Measurements from ENCODE around the gene MYCL.
"Not testable (repeated sequence)": the region's sequence is repeated elsewhere in the genome, so short reads cannot be mapped to it uniquely, and the experiment has no call there.

Gene MYCL

DNA sequence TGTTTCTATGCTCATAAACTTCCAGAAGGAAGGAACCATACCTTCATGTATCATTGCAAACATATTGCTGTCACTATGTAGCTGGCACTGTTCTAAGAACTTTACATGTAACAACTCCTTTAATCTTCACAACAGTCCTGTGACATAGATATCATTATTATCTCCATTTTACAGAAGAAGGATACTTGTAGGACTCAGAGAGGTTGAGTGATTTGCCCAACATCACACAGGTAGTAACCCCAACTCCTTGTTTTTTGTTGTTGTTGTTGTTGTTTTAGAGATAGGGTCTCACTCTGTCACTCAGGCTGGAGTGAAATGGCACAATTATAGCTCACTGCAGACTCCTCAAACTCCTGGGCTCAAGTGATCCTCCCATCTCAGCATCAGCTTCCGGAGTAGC is 10.8 kb downstream of the MYCL start:
- DNase-seq (ENCODE audit: low read depth, low spot score) = no peak

- no peak for DNase-seq (ENCODE audit: low read depth, low spot score)
These were observed 11.4 kb downstream of the MYCL start for GRCh38 chr1:39890273-39890672.

DNA sequence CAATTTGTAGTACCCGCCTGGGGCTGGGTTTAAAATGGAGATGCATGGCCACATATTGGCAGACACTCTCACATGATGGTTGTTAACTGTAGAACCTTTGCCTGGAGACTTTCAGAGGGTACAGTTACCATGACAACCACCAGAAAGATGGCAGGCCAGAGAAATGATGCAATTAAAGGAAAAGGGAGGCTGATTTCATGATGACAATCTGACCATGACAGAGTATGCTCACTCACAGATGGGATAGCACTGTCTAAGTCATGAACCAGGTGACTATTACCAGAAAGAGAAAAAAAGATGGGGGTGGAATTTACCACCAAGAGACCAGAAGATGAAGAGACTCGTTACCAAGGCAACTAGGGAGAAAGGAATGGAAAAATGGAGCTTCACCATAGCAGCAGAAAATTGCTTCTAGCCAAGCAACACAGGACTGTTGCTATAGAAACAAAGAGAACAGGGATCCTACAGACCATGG is 14.9 kb downstream of the MYCL start:
- no peak for DNase-seq (ENCODE audit: low read depth, low spot score)

- no peak for DNase-seq (ENCODE audit: low read depth, low spot score)
These were observed 16.2 kb downstream of the MYCL start for GRCh38 chr1:39885516-39885915.

- no peak for DNase-seq (ENCODE audit: low read depth, low spot score)
These were observed 19.6 kb downstream of the MYCL start for GRCh38 chr1:39882152-39882551.

- DNase-seq (ENCODE audit: low read depth, low spot score) = no peak
These were observed 23.4 kb downstream of the MYCL start for GRCh38 chr1:39877980-39878956.

DNA sequence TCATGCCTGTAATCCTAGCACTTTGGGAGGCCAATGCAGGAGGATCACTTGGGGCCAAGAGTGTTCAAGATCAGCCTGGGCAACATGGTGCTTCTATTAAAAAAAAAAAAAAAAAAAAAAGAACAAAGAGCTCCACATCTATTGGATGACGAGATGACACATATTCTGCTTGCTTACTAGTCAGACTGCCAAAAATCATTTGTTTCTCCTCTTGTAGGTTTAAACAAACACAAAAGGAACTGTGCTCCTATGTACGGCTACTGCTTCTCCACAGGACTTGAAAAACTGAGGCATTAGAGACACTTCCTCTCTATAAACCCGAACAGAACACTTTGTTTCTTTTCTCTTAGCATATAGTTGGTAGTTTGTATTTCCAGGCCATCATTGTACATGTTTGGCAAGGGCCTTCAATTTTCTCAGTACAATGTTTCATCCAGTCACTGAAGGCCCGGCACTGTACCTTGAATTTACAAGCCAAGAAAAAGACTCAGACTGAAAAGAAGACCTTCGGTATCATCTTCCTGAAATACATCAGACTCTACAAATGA is 24.4 kb downstream of the MYCL start:
- DNase-seq (ENCODE audit: low read depth, low spot score) = no peak

- DNase-seq (ENCODE audit: low read depth, low spot score) = no peak
These were observed 25.6 kb downstream of the MYCL start for GRCh38 chr1:39876144-39876543.

DNA sequence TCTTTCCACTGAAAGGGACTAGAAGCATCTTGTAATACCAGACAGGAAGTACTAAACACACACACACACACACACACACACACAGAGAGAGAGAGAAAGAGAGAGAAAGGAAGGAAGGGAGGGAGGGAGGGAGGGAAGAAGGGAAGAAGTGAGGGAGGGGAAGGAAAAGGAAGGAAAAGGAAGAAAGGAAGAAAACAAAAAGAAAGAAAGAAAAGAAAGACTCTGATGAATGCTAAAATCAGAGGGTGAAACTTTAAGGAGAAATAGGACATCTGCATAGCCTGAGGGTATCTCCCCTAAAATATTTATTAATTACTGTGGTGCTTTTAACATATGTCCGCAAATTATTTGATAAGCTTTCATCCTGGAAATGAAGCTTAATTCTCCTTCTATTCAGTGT is 29.0 kb downstream of the MYCL start:
- DNase-seq (ENCODE audit: low read depth, low spot score) = no peak

- no peak for DNase-seq (ENCODE audit: low read depth, low spot score)
These were observed 29.9 kb downstream of the MYCL start for GRCh38 chr1:39871796-39872195.

- DNase-seq (ENCODE audit: low read depth, low spot score) = not testable (repeated sequence)
These were observed 30.7 kb downstream of the MYCL start for GRCh38 chr1:39871043-39871442.

- not testable (repeated sequence) for DNase-seq (ENCODE audit: low read depth, low spot score)
These were observed 32.1 kb downstream of the MYCL start for GRCh38 chr1:39869538-39870112.

- DNase-seq (ENCODE audit: low read depth, low spot score) = no peak
These were observed 35.0 kb downstream of the MYCL start for GRCh38 chr1:39866767-39867166.

- no peak for DNase-seq (ENCODE audit: low read depth, low spot score)
These were observed 36.0 kb downstream of the MYCL start for GRCh38 chr1:39865762-39866161.

DNA sequence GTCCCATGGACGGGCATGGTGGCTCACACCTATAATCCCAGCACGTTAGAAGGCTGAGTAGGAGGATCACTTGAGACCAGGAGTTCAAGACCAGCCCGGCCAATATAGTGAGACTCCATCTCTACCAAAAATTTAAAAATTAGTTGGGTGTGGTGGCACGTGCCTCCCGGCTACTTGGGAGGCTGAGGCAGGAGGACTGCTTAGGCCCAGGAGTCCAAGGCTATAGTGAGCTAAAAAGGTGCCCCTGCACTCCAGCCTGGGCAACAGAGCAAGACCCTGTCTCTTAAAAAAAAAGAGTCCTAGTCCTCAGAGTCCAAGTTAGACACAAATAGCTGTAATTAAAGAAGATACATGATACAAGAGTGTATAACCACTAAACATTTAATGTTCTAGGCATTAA is 38.5 kb downstream of the MYCL start:
- no peak for DNase-seq (ENCODE audit: low read depth, low spot score)

DNA sequence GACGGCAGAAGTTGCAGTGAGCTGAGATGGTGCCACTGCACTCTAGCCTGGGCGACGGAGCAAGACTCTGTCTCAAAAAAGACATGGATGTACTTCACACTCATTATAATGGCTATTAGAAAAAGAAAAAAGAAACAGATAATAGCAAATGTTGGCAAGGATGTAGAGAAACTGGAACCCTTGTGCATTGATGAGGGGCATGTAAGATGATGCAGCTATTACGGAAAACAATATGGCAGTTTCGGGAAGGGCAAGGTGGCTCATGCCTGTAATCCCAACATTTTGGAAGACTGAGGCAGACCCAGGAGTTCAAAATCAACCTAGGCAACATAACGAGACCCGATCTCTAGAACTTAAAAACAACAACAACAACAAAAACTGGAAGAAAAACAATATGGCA is 40.7 kb downstream of the MYCL start:
- no peak for DNase-seq (ENCODE audit: low read depth, low spot score)

GRCh38 chr1:39859859-39860812 is 41.6 kb downstream of the MYCL start:
- no peak for DNase-seq (ENCODE audit: low read depth, low spot score)

DNA sequence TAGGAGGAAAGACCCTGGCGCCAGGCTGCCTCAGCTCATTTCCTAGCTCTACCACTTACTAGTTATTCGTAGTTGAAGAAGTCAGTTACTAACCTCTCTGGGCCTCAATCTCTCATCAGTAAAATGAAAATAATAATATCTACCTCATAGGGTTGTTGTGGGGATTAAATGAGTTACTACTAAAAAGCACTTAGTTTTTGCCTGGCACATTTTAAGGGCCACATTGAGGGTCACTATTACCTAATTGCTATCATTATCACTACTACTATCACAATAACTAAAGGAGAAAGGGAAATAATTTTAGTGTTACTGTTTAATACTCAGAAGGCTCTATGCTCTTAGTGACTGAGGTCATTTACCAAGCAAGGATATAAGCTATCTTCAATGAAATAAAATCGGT is 43.4 kb downstream of the MYCL start:
- no peak for DNase-seq (ENCODE audit: low read depth, low spot score)

GRCh38 chr1:39857126-39857878 is 44.4 kb downstream of the MYCL start:
- DNase-seq (ENCODE audit: low read depth, low spot score) = no peak

DNA sequence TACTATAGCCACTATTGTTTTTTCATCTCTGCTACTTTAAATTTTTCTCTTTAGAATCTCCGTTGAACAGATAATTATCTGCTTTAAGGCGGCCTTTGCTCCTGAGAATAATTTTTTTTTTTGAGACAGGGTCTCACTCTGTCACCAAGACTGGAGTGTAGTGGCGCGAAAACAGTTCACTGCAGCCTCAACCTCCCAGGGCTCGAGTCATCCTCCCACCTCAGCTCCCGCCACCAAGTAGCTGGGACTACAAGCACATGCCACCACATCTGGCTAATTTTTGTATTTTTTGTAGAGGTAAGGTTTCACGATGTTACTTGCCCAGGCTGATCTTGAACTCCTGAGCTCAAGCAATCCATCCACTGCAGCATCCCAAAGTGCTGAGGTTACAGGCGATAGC is 47.0 kb downstream of the MYCL start:
- DNase-seq (ENCODE audit: low read depth, low spot score) = no peak

DNA sequence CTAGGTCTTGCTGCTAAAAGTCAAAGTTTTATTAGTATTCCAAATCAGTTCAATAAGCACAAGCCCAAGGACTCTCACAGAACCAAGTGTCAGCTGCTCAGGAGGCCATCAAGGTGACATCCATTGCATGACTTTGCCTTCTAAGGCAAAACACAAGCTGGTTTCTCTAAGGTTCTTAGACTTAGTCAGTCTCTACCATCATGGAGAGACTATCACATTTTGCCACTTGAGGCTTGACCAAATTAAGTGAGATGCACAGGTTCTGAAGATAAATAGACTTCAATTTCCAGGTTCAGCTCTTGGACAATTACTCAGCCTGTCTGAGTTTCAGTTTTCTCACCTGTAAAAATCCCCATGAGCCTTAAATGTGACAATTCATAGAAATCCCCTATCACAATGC is 47.4 kb downstream of the MYCL start:
- no peak for DNase-seq (ENCODE audit: low read depth, low spot score)
